OCI-LY1 (cell line): ENCODE measurements around the gene FOXC1.

Experiments used
- H2AFZ ChIP-seq: fragments of 200-600 bp; sonication (generic), shearing (Covaris generic); 2 replicates; pipeline ENCODE4 v1.6.0; 2014; ENCODE audit warnings: antibody characterized with exemption, mild to moderate bottlenecking, low read length
- H3F3A ChIP-seq: fragments of 200-600 bp; sonication (generic), shearing (Covaris generic); 2 replicates; pipeline ENCODE4 v1.6.0; 2014; ENCODE audit warnings: mild to moderate bottlenecking, antibody characterized with exemption, low read length, moderate library complexity; ENCODE audit not compliant: insufficient read depth
- H3K27ac ChIP-seq: fragments of 200-600 bp; sonication (generic); 2 replicates; pipeline ENCODE4 v1.5.1; 2014; ENCODE audit warnings: low read length, mixed run types, mild to moderate bottlenecking, low read depth; ENCODE audit not compliant: poor library complexity, severe bottlenecking
- H3K27me3 ChIP-seq: fragments of 200-600 bp; sonication (generic); 2 replicates; pipeline ENCODE4 v1.6.0; 2014; ENCODE audit warnings: antibody characterized with exemption, mild to moderate bottlenecking, low read length, moderate library complexity; ENCODE audit not compliant: insufficient read depth
- H3K36me3 ChIP-seq: fragments of 200-600 bp; sonication (generic); 2 replicates; pipeline ENCODE4 v1.6.1; 2014; ENCODE audit warnings: mild to moderate bottlenecking, antibody characterized with exemption, low read length, moderate library complexity, mixed read lengths; ENCODE audit not compliant: insufficient read depth
- H3K4me1 ChIP-seq: fragments of 200-600 bp; sonication (generic); 2 replicates; pipeline ENCODE4 v1.5.1; 2014; ENCODE audit warnings: mild to moderate bottlenecking, low read length, moderate library complexity; ENCODE audit not compliant: insufficient read depth, severe bottlenecking
- H3K4me2 ChIP-seq: fragments of 200-600 bp; sonication (generic), shearing (Covaris generic); 2 replicates; pipeline ENCODE4 v1.6.1; 2014; ENCODE audit warnings: low read length
- H3K4me3 ChIP-seq: fragments of 200-600 bp; sonication (generic); 2 replicates; pipeline ENCODE4 v1.5.1; 2014; ENCODE audit warnings: low read length, low read depth, mild to moderate bottlenecking, mixed read lengths; ENCODE audit not compliant: poor library complexity, severe bottlenecking
- H3K79me2 ChIP-seq: fragments of 200-600 bp; shearing (Covaris generic); 2 replicates; pipeline ENCODE4 v1.6.1; 2016; ENCODE audit warnings: mixed run types, low read length, mixed read lengths; ENCODE audit not compliant: insufficient read depth
- H3K9ac ChIP-seq: fragments of 200-600 bp; sonication (generic), shearing (Covaris generic); 2 replicates; pipeline ENCODE4 v1.6.1; 2014; ENCODE audit warnings: mild to moderate bottlenecking, low read length, mixed read lengths
- H3K9me2 ChIP-seq: fragments of 200-600 bp; sonication (generic), shearing (Covaris generic); 2 replicates; pipeline ENCODE4 v1.6.1; 2014; ENCODE audit warnings: low read depth, mild to moderate bottlenecking, low read length, mixed read lengths
- H3K9me3 ChIP-seq: fragments of 200-600 bp; shearing (Covaris generic); 2 replicates; pipeline ENCODE4 v1.6.1; 2014; ENCODE audit warnings: low read length, mixed read lengths
- H4K20me1 ChIP-seq: fragments of 200-600 bp; sonication (generic), shearing (Covaris generic); 2 replicates; pipeline ENCODE4 v1.6.0; 2016; ENCODE audit warnings: mild to moderate bottlenecking, low read length; ENCODE audit not compliant: insufficient read depth
- CTCF ChIP-seq: fragments of 200-600 bp; sonication (generic), shearing (Covaris generic); IDR thresholded peaks from 2 replicates; pipeline ENCODE4 v1.5.1; 2017; ENCODE audit warnings: mild to moderate bottlenecking, antibody characterized with exemption, low read length, moderate library complexity, mixed read lengths
- EZH2 ChIP-seq: fragments of 200-600 bp; sonication (generic), shearing (Covaris generic); IDR thresholded peaks from 2 replicates; pipeline ENCODE4 v1.8.0; 2017; ENCODE audit warnings: borderline replicate concordance, mixed run types, mild to moderate bottlenecking, antibody characterized with exemption, low read length, moderate library complexity, mixed read lengths

The FOXC1 gene

DNA sequence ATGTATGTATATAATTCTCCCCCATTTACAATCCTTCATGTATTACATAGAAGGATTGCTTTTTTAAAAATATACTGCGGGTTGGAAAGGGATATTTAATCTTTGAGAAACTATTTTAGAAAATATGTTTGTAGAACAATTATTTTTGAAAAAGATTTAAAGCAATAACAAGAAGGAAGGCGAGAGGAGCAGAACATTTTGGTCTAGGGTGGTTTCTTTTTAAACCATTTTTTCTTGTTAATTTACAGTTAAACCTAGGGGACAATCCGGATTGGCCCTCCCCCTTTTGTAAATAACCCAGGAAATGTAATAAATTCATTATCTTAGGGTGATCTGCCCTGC is 3.6 kb downstream of the FOXC1 start:
- Histone ChIP-seq H3K79me2 (peaks cover 20% of the 10 kb centered on the region; the same call in 1 of the 2 replicates), H3F3A (peaks cover 4% of the 10 kb centered on the region; the same call in 1 of the 2 replicates), H3K9me2 (no peaks in the 10 kb centered on the region), H3K9me3 (peaks cover 6% of the 10 kb centered on the region), H4K20me1 (no peaks in the 10 kb centered on the region), H3K4me3 (peak overlapping the region; percentile 50), H3K36me3 (peaks cover 46% of the 10 kb centered on the region), H3K9ac (no peak overlapping the region), H3K27me3 (no peaks in the 10 kb centered on the region), H3K4me1 (peaks cover 32% of the 10 kb centered on the region), H3K27ac (no peak overlapping the region), H2AFZ (no peak overlapping the region), H3K4me2 (peak overlapping the region; percentile 57)
- TF ChIP-seq CTCF: no peak

DNA sequence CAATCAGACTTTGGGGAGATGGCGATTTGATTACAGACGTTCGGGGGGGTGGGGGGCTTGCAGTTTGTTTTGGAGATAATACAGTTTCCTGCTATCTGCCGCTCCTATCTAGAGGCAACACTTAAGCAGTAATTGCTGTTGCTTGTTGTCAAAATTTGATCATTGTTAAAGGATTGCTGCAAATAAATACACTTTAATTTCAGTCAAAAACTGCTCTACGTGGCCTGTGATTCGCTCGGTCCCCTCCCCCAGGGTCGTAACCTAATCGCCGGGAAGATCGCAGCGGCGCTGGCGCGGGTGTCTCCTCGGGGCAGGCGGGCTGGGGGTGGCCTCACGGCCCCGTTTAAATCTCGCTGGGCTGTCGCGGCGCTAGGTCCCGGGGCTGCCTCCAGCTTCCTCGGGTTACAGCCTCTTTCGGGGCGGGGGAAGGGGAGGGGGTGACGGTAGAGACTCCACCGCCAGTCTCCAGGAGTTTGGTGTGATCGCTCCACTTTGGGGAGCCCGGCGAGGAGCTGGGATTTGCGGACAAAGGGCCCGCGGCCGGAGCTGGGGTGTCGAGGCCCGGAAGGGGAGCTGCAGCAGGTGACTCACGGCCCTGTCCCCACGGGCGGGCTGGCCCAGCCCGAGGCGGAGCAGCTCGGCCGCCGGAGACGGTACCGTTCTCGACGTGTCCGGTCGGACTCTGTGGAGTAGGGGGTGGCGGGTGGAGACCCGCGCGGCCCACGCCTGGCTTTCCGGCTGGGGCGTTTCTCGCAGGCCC is 4.2 kb downstream of the FOXC1 start:
- Histone ChIP-seq H3F3A (peaks cover 4% of the 10 kb centered on the region; the same call in 1 of the 2 replicates), H3K36me3 (peaks cover 46% of the 10 kb centered on the region), H3K4me2 (peak overlapping the region; percentile 57; the same call in 1 of the 2 replicates), H3K9ac (no peak overlapping the region), H2AFZ (no peak overlapping the region), H3K79me2 (peaks cover 20% of the 10 kb centered on the region; the same call in 1 of the 2 replicates), H3K27me3 (no peaks in the 10 kb centered on the region), H3K9me2 (no peaks in the 10 kb centered on the region), H4K20me1 (no peaks in the 10 kb centered on the region), H3K9me3 (peaks cover 6% of the 10 kb centered on the region), H3K4me3 (peak overlapping the region; percentile 50), H3K4me1 (peaks cover 28% of the 10 kb centered on the region), H3K27ac (no peak overlapping the region)
- TF ChIP-seq CTCF: no peak
- TF ChIP-seq EZH2: no peak

DNA sequence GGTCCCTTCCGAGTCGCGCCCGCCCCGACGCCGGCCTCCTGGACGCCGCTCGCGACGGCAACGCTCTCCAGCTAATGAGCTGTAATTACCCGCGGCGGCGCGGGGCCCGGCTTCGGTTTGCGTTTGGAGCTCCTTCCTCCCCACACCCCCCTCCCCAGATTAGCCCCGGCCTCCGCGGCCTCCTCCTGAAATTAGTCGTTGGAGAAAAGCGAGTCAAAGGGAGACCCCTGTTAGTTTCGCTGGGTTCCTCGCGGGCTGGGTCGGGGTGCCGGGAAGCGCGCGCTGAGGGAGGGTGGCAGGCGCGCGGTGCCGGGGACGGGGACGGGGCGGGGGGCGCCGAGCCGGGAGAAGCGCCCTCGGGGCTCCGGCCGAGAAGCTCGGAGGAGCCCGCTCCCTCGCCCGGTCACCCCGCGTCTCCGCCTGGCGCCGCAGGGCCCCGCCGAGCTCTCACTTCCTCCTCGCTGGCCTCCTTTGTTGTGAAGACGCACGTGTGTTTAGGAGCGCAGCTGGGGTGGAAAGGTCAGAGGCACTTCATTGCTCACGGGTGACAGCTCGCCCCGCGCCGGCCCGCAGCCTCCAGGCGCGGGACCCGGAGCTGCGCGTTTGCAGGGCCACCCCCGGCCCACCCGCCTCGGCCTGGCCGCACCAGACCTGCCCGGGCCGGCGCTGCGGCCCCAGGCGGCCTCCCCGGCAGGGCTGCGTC is 4.9 kb downstream of the FOXC1 start:
- Histone ChIP-seq H3K4me1 (peaks cover 23% of the 10 kb centered on the region), H3F3A (peaks cover 4% of the 10 kb centered on the region; the same call in 1 of the 2 replicates), H3K9me2 (no peaks in the 10 kb centered on the region), H3K4me2 (no peak overlapping the region), H3K36me3 (peaks cover 46% of the 10 kb centered on the region), H3K9ac (no peak overlapping the region), H4K20me1 (no peaks in the 10 kb centered on the region), H3K9me3 (peaks cover 6% of the 10 kb centered on the region), H3K27ac (no peak overlapping the region), H3K4me3 (no peak overlapping the region), H3K27me3 (no peaks in the 10 kb centered on the region), H3K79me2 (peaks cover 20% of the 10 kb centered on the region; the same call in 1 of the 2 replicates), H2AFZ (no peak overlapping the region)
- no peak for TF ChIP-seq CTCF
